AG04449 (cell line): ENCODE results near the gene PHF21A.

Experiments used
- CTCF ChIA-PET: fragments of 350-600 bp; formaldehyde crosslinking; extraction: SDS; loops from one replicate; lab custom pipeline; 2021; ENCODE audit warnings: antibody characterized with exemption; lab: Yijun Ruan, JAX
- POLR2A ChIA-PET: fragments of 400-600, 350-600 bp; formaldehyde crosslinking; extraction: SDS; loops from one replicate; lab custom pipeline; 2020; ENCODE audit warnings: antibody characterized with exemption, inconsistent platforms; lab: Yijun Ruan, JAX
- DNase-seq: peaks from one replicate; pipeline ENCODE4 v3.0.0-alpha.2; 2010; ENCODE audit warnings: low read depth, low spot score
- H3K4me3 ChIP-seq: 2 replicates; pipeline ENCODE4 v1.5.1; 2011; ENCODE audit warnings: low read depth, mild to moderate bottlenecking, control low read depth, low read length
- TF ChIP-seq, protein P1 (sequence below): IDR thresholded peaks from one replicate; pipeline ENCODE4 v1.5.1; 2011; ENCODE audit warnings: mild to moderate bottlenecking, moderate library complexity, low read length, control low read depth, inconsistent platforms; ENCODE audit not compliant: insufficient read depth; ENCODE audit errors: missing control alignments

PHF21A gene

DNA sequence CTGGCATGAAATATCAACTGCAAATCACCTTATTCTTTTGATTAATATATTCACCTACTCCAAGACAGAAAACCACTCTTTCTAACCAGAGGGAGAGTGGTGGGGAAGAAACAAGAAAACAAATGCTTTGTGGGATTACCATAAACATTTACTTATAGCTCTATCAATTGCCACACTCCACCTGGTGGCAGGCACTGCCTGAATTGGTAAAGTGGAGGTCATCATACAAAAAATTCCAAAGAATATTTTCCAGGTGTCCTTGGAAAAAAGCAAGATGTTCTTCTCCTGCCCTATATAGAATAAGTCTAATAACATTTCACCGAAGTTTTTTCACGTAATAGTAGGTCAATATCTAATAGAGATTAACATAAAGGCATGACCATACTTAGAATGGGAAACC, 45.3 kb downstream of the PHF21A start:
- TF ChIP-seq, protein P1, sequence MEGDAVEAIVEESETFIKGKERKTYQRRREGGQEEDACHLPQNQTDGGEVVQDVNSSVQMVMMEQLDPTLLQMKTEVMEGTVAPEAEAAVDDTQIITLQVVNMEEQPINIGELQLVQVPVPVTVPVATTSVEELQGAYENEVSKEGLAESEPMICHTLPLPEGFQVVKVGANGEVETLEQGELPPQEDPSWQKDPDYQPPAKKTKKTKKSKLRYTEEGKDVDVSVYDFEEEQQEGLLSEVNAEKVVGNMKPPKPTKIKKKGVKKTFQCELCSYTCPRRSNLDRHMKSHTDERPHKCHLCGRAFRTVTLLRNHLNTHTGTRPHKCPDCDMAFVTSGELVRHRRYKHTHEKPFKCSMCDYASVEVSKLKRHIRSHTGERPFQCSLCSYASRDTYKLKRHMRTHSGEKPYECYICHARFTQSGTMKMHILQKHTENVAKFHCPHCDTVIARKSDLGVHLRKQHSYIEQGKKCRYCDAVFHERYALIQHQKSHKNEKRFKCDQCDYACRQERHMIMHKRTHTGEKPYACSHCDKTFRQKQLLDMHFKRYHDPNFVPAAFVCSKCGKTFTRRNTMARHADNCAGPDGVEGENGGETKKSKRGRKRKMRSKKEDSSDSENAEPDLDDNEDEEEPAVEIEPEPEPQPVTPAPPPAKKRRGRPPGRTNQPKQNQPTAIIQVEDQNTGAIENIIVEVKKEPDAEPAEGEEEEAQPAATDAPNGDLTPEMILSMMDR: no peak
- no peak overlapping the region for H3K4me3 ChIP-seq
- CTCF ChIA-PET: interaction anchor here (0.8 to 1.3 kb wide), 2 partner anchors 11 to 69 kb away, joined by 3 to 4 read pairs; no protein-coding TSS in a partner anchor
- POLR2A ChIA-PET: no interaction called here
- no peak for DNase-seq

DNA sequence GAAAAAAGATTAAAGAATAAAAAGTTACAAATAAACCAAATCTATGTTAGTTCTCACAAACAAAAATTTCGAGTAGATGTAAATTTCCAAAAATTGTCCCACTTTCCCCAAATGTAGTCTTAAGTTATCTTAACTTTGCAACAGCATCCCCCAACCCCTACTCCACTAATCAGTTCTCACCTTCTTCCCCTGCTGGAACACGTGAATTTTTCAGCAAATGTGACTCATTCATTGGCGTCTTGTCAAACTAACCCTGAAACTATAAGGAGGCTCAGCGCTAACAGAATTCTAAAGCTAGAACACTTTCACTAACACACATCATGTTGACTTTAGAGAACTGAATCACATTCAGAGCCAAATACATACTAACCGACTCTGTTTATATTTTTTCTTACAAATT, 46.1 kb downstream of the PHF21A start:
- TF ChIP-seq, protein P1: no peak
- H3K4me3 ChIP-seq: no peak overlapping the region
- ChIA-PET CTCF (interaction anchor here (1.3 kb wide), 1 partner anchor 10 kb away, joined by 3 read pairs; no protein-coding TSS in a partner anchor), POLR2A (no interaction called here)
- no peak for DNase-seq

GRCh38 chr11:46073632-46074031, 47.6 kb downstream of the PHF21A start:
- CTCF ChIA-PET: interaction anchor here (0.6 to 1.1 kb wide), 2 partner anchors 74 to 1535 kb away, joined by 3 read pairs; no protein-coding TSS in a partner anchor
- POLR2A ChIA-PET: no interaction called here
- TF ChIP-seq, protein P1: no peak

GRCh38 chr11:46072172-46072964, 48.9 kb downstream of the PHF21A start:
- ChIA-PET CTCF (interaction anchor here (1.0 kb wide), 1 partner anchor 66 kb away, joined by 3 read pairs; no protein-coding TSS in a partner anchor), POLR2A (no interaction called here)
- TF ChIP-seq, protein P1: no peak
- no peak for DNase-seq
- no peak overlapping the region for H3K4me3 ChIP-seq

More at GRCh38 chr11:46073632-46074031, 47.6 kb downstream of the PHF21A start:
- DNase-seq: no peak
- no peak overlapping the region for H3K4me3 ChIP-seq

- CTCF ChIA-PET: interaction anchor here (0.8 kb wide), 1 partner anchor 10 kb away, joined by 3 read pairs; no protein-coding TSS in a partner anchor
- no peak for DNase-seq
- POLR2A ChIA-PET: no interaction called here
Observed at GRCh38 chr11:46071091-46071490, 50.2 kb downstream of the PHF21A start.

DNA sequence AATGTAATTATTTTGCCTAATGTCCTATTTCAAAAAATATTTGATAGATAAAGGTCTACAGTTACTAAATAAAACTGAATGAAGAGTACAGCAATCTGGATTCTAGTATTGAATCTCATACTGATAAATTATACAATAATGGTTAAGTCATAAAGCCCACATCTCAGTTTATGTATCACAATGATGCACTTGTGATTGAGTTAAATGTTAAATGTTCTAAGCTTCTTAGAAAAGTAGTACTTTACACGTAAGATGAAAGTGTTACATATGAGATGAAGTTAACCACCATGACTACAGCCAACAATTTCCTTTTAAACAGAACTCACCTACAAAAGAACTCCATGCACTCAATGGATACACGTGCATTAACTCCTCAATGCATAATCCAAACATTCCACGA, 51.7 kb downstream of the PHF21A start:
- CTCF ChIA-PET: interaction anchor here (1.1 kb wide), 1 partner anchor 104 kb away, joined by 4 read pairs; no protein-coding TSS in a partner anchor
- no peak overlapping the region for H3K4me3 ChIP-seq
- POLR2A ChIA-PET: no interaction called here
- DNase-seq: no peak
- TF ChIP-seq, protein P1: no peak

More at GRCh38 chr11:46071091-46071490, 50.2 kb downstream of the PHF21A start:
- TF ChIP-seq, protein P1: no peak
- H3K4me3 ChIP-seq: no peak overlapping the region
